ENCODE results near the gene SLC46A1. TPM values are rescaled to one million over a fixed set of nuclear protein-coding genes. Genes with fewer than 3 reads are reported as not detected.
"Not testable (repeated sequence)": the region's sequence is repeated elsewhere in the genome, so short reads cannot be mapped to it uniquely, and the experiment has no call there.

SLC46A1 gene
- total RNA-seq, 4 donors from 2014 or later: 0.83 to 4.0 (median 1.6) TPM

DNA sequence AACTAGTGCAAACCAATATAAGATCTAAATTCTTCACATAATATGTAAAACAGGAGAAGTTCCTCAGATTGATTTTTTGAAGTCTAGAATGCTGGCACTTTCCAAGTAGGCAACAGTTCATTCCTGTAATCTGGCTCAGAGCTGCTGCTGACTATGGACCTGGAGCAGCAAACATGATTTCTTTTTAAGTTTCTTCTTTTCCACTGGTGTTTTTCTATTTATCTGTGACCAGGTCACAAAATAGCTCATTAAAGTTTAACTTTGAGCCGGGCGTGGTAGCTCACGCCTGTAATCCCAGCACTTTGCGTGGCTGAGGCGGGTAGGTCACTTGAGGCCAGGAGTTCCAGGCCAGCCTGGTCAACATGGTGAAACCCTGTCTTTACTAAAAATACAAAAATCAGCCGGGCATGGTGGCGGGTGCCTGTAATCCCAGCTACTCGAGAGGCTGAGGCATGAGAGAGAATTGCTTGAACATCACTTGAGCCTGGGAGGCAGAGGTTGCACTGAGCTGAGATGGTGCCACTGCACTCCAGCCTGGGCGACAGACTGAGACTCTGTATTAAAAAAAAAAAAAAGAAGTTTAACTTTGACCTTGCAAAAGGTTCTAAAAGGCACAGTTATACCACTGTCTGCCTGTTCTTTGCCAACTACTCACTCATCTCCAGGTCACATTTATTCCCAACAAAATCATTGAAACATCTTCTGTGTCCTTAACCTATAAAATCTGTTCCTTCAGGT is 38.1 kb upstream of the SLC46A1 start:
- Histone ChIP-seq H3K4me1 (no peaks in the 10 kb centered on the region), H3K4me3 (no peak overlapping the region), H3K36me3 (no peaks in the 10 kb centered on the region), H3K27ac (no peak overlapping the region), H3K9me3 (no peaks in the 10 kb centered on the region), H3K27me3 (peaks cover 0 to 21% (median 0%) of the 10 kb centered on the region in 4 donors)
- WGBS, 2 donors: 81 to 85% methylated on average over 6 to 8 of the region's 9 CpGs
- no peak for DNase-seq
- intact Hi-C loops (cut with DNase I): no loop called here
- TF ChIP-seq, protein P1, sequence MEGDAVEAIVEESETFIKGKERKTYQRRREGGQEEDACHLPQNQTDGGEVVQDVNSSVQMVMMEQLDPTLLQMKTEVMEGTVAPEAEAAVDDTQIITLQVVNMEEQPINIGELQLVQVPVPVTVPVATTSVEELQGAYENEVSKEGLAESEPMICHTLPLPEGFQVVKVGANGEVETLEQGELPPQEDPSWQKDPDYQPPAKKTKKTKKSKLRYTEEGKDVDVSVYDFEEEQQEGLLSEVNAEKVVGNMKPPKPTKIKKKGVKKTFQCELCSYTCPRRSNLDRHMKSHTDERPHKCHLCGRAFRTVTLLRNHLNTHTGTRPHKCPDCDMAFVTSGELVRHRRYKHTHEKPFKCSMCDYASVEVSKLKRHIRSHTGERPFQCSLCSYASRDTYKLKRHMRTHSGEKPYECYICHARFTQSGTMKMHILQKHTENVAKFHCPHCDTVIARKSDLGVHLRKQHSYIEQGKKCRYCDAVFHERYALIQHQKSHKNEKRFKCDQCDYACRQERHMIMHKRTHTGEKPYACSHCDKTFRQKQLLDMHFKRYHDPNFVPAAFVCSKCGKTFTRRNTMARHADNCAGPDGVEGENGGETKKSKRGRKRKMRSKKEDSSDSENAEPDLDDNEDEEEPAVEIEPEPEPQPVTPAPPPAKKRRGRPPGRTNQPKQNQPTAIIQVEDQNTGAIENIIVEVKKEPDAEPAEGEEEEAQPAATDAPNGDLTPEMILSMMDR (IDR thresholded peaks at IDR 0.05): no peak
- TF ChIP-seq POLR2A (IDR thresholded peaks at IDR 0.05): no peak

DNA sequence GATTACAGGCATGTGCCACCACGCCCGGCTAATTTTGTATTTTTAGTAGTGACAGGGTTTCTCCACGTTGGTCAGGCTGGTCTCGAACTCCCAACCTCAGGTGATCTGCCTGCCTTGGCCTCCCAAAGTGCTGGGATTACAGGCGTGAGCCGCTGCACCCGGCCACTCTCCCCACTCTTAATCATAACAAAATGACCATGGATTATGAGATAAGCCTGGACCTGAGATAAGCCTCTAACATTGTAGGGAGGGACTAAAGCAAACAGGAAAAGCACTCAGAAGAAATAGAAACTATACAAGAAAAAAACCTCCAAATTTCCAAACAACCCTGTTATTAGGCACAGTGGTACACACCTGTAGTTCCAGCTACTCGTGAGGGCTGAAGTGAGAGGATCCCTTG is 28.3 kb upstream of the SLC46A1 start:
- WGBS, 2 donors: 66 to 74% methylated on average over 5 to 8 of the region's 8 CpGs
- H3K4me3 ChIP-seq; H3K4me1 ChIP-seq; DNase-seq; intact Hi-C loops (cut with DNase I); H3K27ac ChIP-seq; H3K9me3 ChIP-seq; H3K36me3 ChIP-seq: not testable (repeated sequence)
- H3K27me3 ChIP-seq: peaks cover 0 to 27% (median 0%) of the 10 kb centered on the region in 4 donors

DNA sequence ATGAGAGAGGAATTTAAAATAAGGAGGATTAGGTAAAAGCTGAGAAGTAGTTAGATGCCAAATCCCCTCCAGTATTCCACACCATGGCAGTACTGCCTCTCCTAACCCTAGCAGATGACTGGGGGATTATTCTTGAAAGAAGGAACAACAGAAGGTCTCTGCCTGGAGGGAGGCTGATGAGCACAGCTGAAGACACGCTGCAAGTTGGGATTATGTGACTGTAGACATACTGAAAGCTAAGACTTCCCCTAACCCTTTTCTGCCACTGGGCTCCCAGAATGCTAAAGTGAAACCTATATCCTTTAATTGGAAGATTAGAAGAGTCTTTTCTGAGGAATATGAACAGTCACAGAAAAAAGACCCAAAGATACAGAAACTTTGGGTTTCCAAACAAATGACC is 27.7 kb upstream of the SLC46A1 start:
- H3K4me1 ChIP-seq: no peaks in the 10 kb centered on the region
- DNase-seq: no peak
- H3K27ac ChIP-seq: no peak overlapping the region
- peaks cover 0 to 29% (median 0%) of the 10 kb centered on the region in 4 donors for H3K27me3 ChIP-seq
- no peaks in the 10 kb centered on the region for H3K36me3 ChIP-seq
- 38 to 42% methylated on average over 1 of the region's 1 CpG for WGBS, 2 donors
- intact Hi-C loops (cut with DNase I): no loop called here
- TF ChIP-seq, protein P1 (IDR thresholded peaks at IDR 0.05): no peak
- TF ChIP-seq POLR2A (IDR thresholded peaks at IDR 0.05): no peak
- H3K4me3 ChIP-seq: no peak overlapping the region
- no peaks in the 10 kb centered on the region for H3K9me3 ChIP-seq

DNA sequence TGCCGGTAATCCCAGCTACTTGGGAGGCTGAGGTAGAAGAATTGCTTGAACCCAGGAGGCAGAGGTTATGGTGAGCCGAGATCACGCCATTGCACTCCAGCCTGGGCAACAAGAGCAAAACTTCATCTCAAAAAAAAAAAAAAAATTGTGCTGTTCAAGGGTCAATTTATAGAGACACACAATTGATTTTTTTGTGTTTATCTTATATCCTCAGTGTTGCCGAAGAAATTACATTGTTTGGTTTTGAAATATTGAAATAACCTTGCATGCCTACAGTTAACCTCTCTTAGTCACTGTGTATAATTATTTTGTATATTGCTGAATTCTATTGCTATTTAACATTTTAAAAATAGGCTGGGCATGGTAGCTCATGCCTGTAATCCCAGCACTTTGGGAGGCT is 22.0 kb upstream of the SLC46A1 start:
- H3K4me1 ChIP-seq; DNase-seq; H3K4me3 ChIP-seq; H3K27ac ChIP-seq; H3K36me3 ChIP-seq; H3K9me3 ChIP-seq; intact Hi-C loops (cut with DNase I): not testable (repeated sequence)
- WGBS, 2 donors: 76 to 90% methylated on average over 4 of the region's 4 CpGs
- peaks cover 0 to 42% (median 0%) of the 10 kb centered on the region in 4 donors for H3K27me3 ChIP-seq

DNA sequence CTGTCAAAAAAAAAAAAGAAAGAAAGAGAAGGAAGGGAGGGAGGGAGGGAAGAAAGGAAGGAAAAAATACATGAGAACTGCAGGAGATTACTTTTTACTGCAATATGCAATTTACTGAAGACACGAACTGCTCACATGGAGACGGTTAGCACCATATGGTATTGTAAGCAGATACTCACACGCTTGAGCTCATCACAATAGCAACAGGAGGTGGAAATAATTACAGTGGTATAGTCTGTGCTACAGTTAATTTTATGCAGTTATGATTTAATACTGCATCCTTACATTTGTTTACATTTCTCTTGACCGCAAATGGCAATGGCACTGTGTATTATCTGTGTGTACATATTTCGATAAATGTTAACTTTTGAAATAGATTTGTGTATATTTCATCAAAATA is 21.4 kb upstream of the SLC46A1 start:
- DNase-seq: no peak
- Histone ChIP-seq H3K9me3 (no peaks in the 10 kb centered on the region), H3K4me1 (no peaks in the 10 kb centered on the region), H3K4me3 (no peak overlapping the region), H3K36me3 (no peaks in the 10 kb centered on the region), H3K27ac (no peak overlapping the region), H3K27me3 (peaks cover 0 to 42% (median 0%) of the 10 kb centered on the region in 4 donors)
- TF ChIP-seq, protein P1 (IDR thresholded peaks at IDR 0.05): no peak
- no peak for TF ChIP-seq POLR2A (IDR thresholded peaks at IDR 0.05)
- WGBS, 2 donors: 70 to 84% methylated on average over 5 of the region's 5 CpGs
- intact Hi-C loops (cut with DNase I): no loop called here

DNA sequence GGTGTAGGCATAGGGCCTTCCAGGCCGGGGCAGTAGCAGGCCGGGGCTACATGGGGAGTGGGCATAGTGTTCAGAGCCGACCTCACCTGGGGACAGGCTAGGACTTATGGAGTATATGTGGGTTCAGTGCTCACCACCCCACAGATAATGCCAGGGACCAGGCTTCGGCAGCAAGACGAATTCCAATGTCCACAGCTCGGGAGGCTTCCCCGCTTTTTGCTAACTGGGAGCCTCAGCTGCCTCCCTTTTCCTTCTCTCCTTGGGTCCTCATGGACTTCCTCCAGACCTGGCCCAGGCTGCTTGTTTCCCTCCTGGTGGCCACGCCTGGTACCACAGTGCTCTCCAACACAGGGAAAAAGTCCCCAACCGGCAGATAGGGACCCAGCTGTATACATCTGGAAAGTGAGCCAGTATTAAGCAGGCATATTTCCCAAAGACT is 20.1 kb upstream of the SLC46A1 start:
- H3K9me3 ChIP-seq: no peaks in the 10 kb centered on the region
- H3K4me1 ChIP-seq: no peaks in the 10 kb centered on the region
- no peak for TF ChIP-seq POLR2A (IDR thresholded peaks at IDR 0.05)
- TF ChIP-seq, protein P1 (IDR thresholded peaks at IDR 0.05): peak in 3 of 6 experiments; percentile 14 to 46 (median 21)
- WGBS, 2 donors: 77 to 80% methylated on average over 9 of the region's 9 CpGs
- DNase-seq: no peak
- H3K27ac ChIP-seq: no peak overlapping the region
- no peak overlapping the region for H3K4me3 ChIP-seq
- no peaks in the 10 kb centered on the region for H3K36me3 ChIP-seq
- H3K27me3 ChIP-seq: peaks cover 0 to 30% (median 0%) of the 10 kb centered on the region in 4 donors
- intact Hi-C loops (cut with DNase I): no loop called here
